T-helper 22 cell (primary cell): ENCODE data around the gene CST9L.
"Not testable (repeated sequence)": the region's sequence is repeated elsewhere in the genome, so short reads cannot be mapped to it uniquely, and the experiment has no call there.

Experiments
- DNase-seq: peaks from one replicate; pipeline ENCODE4 v3.0.0-alpha.2; 2020; ENCODE audit warnings: low read depth

Gene CST9L

GRCh38 chr20:23586735-23587525 lies 18.6 kb upstream of the CST9L start:
- no peak for DNase-seq

- DNase-seq = no peak
These were observed 17.8 kb upstream of the CST9L start for GRCh38 chr20:23585808-23586734.

DNA sequence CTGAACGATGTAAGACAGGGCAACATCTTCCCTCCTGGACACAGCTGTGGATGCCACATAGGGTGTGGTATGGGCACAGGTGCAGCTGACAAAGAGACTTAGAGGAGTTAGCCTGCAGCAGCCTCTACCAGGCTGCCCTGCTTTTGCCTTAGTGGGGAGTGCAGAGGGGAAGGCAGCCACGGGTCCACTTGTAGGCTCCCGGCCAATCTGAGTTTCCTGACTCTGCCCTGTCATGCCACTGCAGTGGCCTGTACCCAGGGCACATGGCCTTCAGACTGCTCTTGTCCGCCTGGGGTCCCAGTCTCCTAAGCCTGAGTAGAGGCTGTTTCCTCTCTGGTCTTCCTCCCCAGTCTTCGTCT lies 17.1 kb upstream of the CST9L start:
- DNase-seq = no peak

- DNase-seq = no peak
These were observed 16.3 kb upstream of the CST9L start for GRCh38 chr20:23584434-23585199.

- DNase-seq = no peak
These were observed 15.2 kb upstream of the CST9L start for GRCh38 chr20:23583526-23583925.

DNA sequence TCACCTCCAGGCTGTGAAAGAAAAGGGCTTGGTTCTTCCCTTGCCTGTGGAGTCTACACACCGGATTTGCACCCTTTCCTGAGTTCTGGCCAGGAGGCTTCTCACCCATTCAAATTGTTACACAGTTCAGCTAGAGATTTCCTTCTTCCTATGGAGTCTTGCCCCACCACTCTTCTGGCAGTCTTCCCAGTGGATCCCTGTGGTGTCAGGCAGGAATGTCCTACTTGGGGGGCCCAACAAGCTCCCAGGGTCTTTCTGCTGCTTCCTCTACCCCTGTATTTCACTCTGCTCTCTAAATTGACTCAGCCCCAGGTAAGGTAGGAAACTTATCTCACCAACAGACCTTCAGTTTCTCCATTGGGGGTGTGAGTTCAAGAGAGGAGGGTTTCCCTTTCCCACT lies 14.0 kb upstream of the CST9L start:
- DNase-seq = no peak

DNA sequence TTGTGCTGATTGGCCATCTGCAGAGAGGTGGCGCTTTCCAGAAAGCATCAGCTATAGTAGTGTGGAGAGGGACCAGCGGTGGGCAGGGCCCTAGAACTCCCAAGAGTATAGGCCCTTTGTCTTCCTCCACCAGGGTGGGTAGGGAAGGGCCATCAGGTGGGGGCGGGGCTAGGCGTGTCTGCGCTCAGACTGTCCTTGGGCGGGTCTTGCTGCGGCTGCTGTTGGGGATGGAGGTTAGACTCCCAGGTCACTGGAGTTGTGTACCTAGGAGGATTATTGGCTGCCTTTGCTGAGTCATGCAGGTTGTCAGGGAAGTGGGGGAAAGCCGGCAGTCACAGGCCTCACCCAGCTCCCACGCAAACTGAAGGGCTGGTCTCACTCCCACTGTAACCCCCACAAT lies 13.5 kb upstream of the CST9L start:
- not testable (repeated sequence) for DNase-seq

DNA sequence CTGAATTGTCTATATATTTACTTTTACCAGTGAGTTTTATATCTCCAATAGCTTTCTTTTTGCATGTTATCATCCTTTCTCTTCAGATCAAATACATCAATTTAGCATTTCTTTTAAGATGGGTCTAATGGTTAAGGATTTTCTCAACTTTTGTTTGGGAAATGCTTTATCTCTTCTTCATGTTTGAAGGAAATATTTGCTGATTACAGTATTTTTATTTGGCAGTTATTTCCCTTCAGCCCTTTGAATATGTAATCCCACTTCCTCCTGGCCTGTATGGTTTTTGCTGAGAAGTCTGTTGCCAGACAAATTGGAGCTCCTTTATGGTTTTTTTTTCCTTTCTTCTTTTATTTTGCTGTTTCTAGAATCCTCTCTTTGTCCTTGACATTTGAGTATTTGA lies 6.7 kb upstream of the CST9L start:
- no peak for DNase-seq

- no peak for DNase-seq
These were observed 2.0 kb upstream of the CST9L start for GRCh38 chr20:23570178-23570760.

- no peak for DNase-seq
These were observed 1.3 kb upstream of the CST9L start for GRCh38 chr20:23569570-23569969.

GRCh38 chr20:23568971-23569330 lies 667 bp upstream of the CST9L start:
- no peak for DNase-seq

DNA sequence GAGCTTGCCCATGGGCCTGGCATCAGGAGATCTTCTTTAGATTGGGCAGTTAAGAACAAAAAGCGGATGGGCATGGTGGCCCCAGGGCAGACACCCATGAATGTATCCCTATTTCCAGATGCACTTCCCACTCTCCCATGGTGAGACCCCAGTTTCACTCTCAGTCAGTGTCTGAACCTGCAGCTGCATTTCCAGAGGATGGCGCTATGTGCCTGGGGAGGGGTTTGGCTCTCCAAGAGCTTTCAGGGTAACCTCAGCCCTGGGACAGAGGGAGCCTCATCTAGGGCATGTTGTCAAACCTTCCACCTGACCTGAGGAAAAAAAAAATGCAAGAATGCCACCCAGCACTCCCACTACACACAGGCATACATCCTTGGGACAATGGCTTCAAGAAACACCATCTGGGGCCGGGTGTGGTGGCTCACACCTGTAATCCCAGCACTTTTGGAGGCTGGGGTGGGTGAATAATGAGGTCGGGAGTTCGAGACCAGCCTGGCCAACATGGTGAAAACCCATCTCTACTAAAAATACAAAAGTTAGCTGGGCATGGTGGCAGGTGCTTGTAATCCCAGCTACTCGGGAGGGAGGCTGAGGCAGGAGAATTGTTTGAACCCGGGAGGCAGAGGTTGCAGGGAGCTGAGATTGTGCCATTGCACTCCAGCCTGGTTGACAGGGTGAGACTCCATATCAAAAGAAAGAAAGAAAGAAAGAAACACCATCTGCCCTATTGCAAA lies 1.9 kb downstream of the CST9L start:
- no peak for DNase-seq

DNA sequence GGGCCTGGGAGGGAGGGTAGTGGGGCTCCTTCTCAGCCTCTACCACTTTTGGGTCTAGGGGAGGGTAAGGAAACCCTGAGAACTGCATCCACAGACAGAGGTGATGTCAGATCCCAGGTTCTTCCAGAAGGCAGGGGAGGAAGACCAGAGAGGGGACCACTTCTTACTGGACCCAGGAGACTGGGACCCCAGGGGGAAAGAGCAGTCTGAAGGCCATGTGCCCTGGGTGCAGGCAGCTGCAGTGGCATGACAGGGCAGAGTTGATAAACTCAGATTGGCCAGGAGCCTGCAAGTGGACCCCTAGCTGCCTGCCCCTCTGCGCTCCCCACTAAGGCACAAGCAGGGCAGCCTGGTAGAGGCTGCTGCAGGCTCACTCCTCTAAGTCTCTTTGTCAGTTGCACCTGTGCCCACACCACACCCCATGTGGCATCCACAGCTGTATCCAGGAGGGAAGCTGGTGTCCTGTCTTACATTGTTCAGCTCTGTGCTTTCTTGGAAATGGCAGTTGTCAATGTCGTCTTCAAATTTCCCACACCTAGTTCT lies 2.7 kb downstream of the CST9L start:
- DNase-seq = no peak

DNA sequence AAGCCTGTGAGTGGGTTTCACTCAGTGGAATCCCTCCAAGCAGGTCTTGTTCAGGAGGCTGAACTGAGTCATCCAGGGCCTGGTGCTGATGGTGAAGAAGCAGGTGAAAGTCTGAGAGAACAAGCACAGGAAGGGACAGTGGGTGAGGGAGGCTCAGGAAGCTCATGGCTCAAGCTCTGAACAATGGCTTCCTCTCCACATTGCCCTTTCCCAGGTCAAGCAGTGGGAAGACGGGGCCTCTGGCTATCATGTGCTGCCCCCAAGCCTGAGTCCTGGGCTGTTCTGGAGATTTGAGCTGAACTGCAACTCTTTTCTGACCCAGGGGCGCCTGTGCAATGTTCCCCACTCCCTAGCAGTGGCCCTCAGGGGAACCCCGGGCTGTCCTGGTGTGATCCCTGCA lies 3.4 kb downstream of the CST9L start:
- no peak for DNase-seq

- no peak for DNase-seq
These were observed 5.5 kb downstream of the CST9L start for GRCh38 chr20:23562721-23563342.

DNA sequence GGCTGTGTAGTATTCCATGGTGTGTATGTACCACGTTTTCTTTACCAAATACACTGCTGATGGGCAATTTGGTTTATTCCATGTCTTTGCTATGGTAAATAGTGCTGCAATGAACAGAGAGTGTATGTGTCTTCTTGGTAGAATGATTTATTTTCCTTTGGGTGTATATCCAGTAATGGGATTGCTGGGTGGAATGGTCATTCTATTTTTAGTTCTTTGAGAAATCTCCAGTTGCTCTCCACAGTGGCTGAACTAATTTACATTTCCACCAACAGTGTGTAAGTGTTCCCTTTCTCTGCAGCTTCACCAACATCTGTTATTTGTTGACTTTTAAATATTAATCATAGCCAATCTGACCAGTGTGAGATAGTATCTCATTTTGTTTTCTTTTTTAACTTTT lies 13.9 kb downstream of the CST9L start:
- no peak for DNase-seq

GRCh38 chr20:23551786-23552185 lies 16.5 kb downstream of the CST9L start:
- no peak for DNase-seq

GRCh38 chr20:23551383-23551782 lies 16.9 kb downstream of the CST9L start:
- no peak for DNase-seq

GRCh38 chr20:23550227-23550626 lies 18.1 kb downstream of the CST9L start:
- no peak for DNase-seq

DNA sequence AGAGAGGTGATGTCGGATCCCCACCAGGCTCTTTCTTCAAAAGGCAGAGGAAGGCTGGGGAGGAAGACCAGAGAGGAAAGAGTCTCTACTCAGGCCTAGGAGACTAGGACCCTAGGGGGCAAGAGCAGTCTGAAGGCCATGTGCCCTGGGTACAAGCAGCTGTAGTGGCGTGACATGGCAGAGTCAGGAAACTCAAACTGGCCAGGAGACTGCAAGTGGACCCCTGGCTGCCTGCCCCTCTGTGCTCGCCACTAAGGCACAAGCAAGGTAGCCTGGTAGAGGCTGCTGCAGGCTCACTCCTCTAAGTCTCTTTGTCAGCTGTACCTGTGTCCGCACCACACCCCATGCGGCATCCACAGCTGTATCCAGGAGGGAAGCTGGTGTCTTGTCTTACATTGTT lies 19.9 kb downstream of the CST9L start:
- DNase-seq = no peak

DNA sequence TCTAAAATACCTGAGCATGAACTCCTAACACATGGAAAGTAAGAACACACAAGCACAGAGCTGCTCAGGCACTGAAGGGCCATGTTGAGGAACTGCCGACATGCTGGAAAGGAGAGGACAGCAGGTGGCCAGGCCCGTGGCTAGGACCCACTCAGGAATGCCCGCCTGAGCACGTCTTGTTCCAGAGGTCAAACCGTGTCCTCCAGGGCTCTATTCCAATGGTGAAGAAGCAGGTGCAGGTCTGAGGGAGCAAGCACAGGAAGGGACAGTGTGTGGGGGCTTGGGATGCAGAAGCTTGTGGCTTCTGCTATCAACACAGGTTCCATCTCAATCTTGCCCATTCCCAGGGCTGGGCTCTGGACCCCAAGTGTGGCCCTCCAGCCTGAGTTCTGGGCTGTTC lies 20.7 kb downstream of the CST9L start:
- no peak for DNase-seq
